MM.1S (cell line): Measurements from ENCODE around the gene ASH1L.
"Not testable (repeated sequence)": the region's sequence is repeated elsewhere in the genome, so short reads cannot be mapped to it uniquely, and the experiment has no call there.

Source experiments
- DNase-seq: peaks from one replicate; pipeline ENCODE4 v3.0.0-alpha.2; 2015
- H2AFZ ChIP-seq: fragments of 300-600 bp; sonication (generic); 2 replicates; pipeline ENCODE4 v1.6.0; 2016; ENCODE audit warnings: antibody characterized with exemption, low read length
- H3F3A ChIP-seq: fragments of 300-600 bp; sonication (generic); 2 replicates; pipeline ENCODE4 v1.6.1; 2016; ENCODE audit warnings: mild to moderate bottlenecking, antibody characterized with exemption, low read length, moderate library complexity, mixed read lengths; ENCODE audit not compliant: insufficient read depth
- H3K27ac ChIP-seq: fragments of 300-600 bp; sonication (generic); 2 replicates; pipeline ENCODE4 v1.5.1; 2016; ENCODE audit warnings: mild to moderate bottlenecking, low read length
- H3K27me3 ChIP-seq: fragments of 300-600 bp; sonication (generic); replicated peaks from 2 replicates; pipeline ENCODE4 v1.6.0; 2016; ENCODE audit warnings: low read length; ENCODE audit not compliant: insufficient read depth
- H3K36me3 ChIP-seq: fragments of 300-600 bp; sonication (generic); replicated peaks from 2 replicates; pipeline ENCODE4 v1.6.1; 2016; ENCODE audit warnings: mild to moderate bottlenecking, low read length, mixed read lengths; ENCODE audit not compliant: insufficient read depth
- H3K4me1 ChIP-seq: fragments of 300-600 bp; sonication (generic); 2 replicates; pipeline ENCODE4 v1.6.1; 2016; ENCODE audit warnings: low read length, mixed read lengths
- H3K4me2 ChIP-seq: fragments of 300-600 bp; sonication (generic); 2 replicates; pipeline ENCODE4 v1.6.0; 2016; ENCODE audit warnings: low read depth, low read length
- H3K4me3 ChIP-seq: fragments of 300-600 bp; sonication (generic); 2 replicates; pipeline ENCODE4 v1.5.1; 2016; ENCODE audit warnings: low read length, mixed read lengths
- H3K79me2 ChIP-seq: fragments of 300-600 bp; sonication (generic); 2 replicates; pipeline ENCODE4 v1.6.1; 2016; ENCODE audit warnings: mixed run types, low read length, mixed read lengths
- H3K9ac ChIP-seq: fragments of 300-600 bp; sonication (generic); 2 replicates; pipeline ENCODE4 v1.6.1; 2016; ENCODE audit warnings: low read length, mixed read lengths
- H3K9me2 ChIP-seq: fragments of 300-600 bp; sonication (generic); replicated peaks from 2 replicates; pipeline ENCODE4 v1.6.1; 2016; ENCODE audit warnings: mild to moderate bottlenecking, low read length, mixed read lengths; ENCODE audit not compliant: insufficient read depth
- H3K9me3 ChIP-seq: fragments of 300-600 bp; sonication (generic); replicated peaks from 2 replicates; pipeline ENCODE4 v1.6.1; 2016; ENCODE audit warnings: mild to moderate bottlenecking, low read length, mixed read lengths; ENCODE audit not compliant: insufficient read depth
- H4K20me1 ChIP-seq: fragments of 300-600 bp; sonication (generic); 2 replicates; pipeline ENCODE4 v1.6.1; 2016; ENCODE audit warnings: mild to moderate bottlenecking, low read length, moderate library complexity, mixed read lengths; ENCODE audit not compliant: insufficient read depth
- CTCF ChIP-seq: fragments of 300-600 bp; sonication (generic); IDR thresholded peaks from 2 replicates; pipeline ENCODE4 v1.5.1; 2016; ENCODE audit warnings: antibody characterized with exemption, low read length, mixed read lengths
- EZH2 ChIP-seq: fragments of 300-600 bp; sonication (generic); optimal IDR thresholded peaks from 2 replicates; pipeline ENCODE3; 2017; ENCODE audit warnings: low read depth, mild to moderate bottlenecking, antibody characterized with exemption, low read length, mixed read lengths
- EZH2phosphoT487 ChIP-seq: fragments of 300-600 bp; sonication (generic); IDR thresholded peaks from 2 replicates; pipeline ENCODE4 v1.6.1; 2018; ENCODE audit warnings: antibody characterized with exemption, low read length

The ASH1L gene

GRCh38 chr1:155499953-155500639, 62.5 kb downstream of the ASH1L start:
- Histone ChIP-seq H3K4me2 (peak overlapping the region; percentile 3; the same call in 1 of the 2 replicates), H3K27ac (no peak overlapping the region)

GRCh38 chr1:155499263-155499662, 63.3 kb downstream of the ASH1L start:
- H2AFZ ChIP-seq, result no peak overlapping the region
- H3K4me3 ChIP-seq, result no peak overlapping the region
- no peaks in the 10 kb centered on the region for H3K9me2 ChIP-seq
- H3K9me3 ChIP-seq, result no peaks in the 10 kb centered on the region
- H3K36me3 ChIP-seq, result no peaks in the 10 kb centered on the region; the same call in 1 of the 2 replicates
- DNase-seq, result no peak
- H3K27me3 ChIP-seq, result no peaks in the 10 kb centered on the region
- peaks cover 21% of the 10 kb centered on the region for H4K20me1 ChIP-seq
- H3K79me2 ChIP-seq, result peaks cover 94% of the 10 kb centered on the region
- TF ChIP-seq EZH2, result no peak
- H3F3A ChIP-seq, result no peaks in the 10 kb centered on the region
- H3K9ac ChIP-seq, result no peak overlapping the region
- H3K27ac ChIP-seq, result no peak overlapping the region
- H3K4me2 ChIP-seq, result no peak overlapping the region
- peaks cover 9% of the 10 kb centered on the region for H3K4me1 ChIP-seq

More at GRCh38 chr1:155499953-155500639, 62.5 kb downstream of the ASH1L start:
- Histone ChIP-seq H3K4me1 (peaks cover 9% of the 10 kb centered on the region), H3K79me2 (peaks cover 93% of the 10 kb centered on the region), H4K20me1 (peaks cover 24% of the 10 kb centered on the region), H3K27me3 (no peaks in the 10 kb centered on the region), H2AFZ (no peak overlapping the region), H3K9me3 (no peaks in the 10 kb centered on the region), H3K9me2 (no peaks in the 10 kb centered on the region), H3K36me3 (no peaks in the 10 kb centered on the region; the same call in 1 of the 2 replicates), H3F3A (no peaks in the 10 kb centered on the region), H3K4me3 (no peak overlapping the region), H3K9ac (no peak overlapping the region)
- TF ChIP-seq CTCF (no peak), EZH2 (no peak), EZH2phosphoT487 (no peak)
- DNase-seq, result peak; percentile 55

- peaks cover 88% of the 10 kb centered on the region for H3K79me2 ChIP-seq
- not testable (repeated sequence) for H3K9me3 ChIP-seq, H3K4me2 ChIP-seq, H4K20me1 ChIP-seq, H3K36me3 ChIP-seq, H3K9me2 ChIP-seq, H3K4me1 ChIP-seq, H3K4me3 ChIP-seq, H3K9ac ChIP-seq, H3F3A ChIP-seq, DNase-seq, H2AFZ ChIP-seq, H3K27me3 ChIP-seq, H3K27ac ChIP-seq
Measured at GRCh38 chr1:155493595-155493994, 69.0 kb downstream of the ASH1L start.

- H4K20me1 ChIP-seq, H3K4me2 ChIP-seq, H3K9ac ChIP-seq, H3K9me2 ChIP-seq, H3K27me3 ChIP-seq, DNase-seq, H3K36me3 ChIP-seq, H3K9me3 ChIP-seq, H2AFZ ChIP-seq, H3K27ac ChIP-seq, H3K4me3 ChIP-seq: not testable (repeated sequence)
- Histone ChIP-seq H3F3A (peaks cover 17% of the 10 kb centered on the region), H3K4me1 (peaks cover 18% of the 10 kb centered on the region), H3K79me2 (peaks cover 77% of the 10 kb centered on the region)
Measured at GRCh38 chr1:155488419-155488818, 74.2 kb downstream of the ASH1L start.

- Histone ChIP-seq H3F3A (peaks cover 17% of the 10 kb centered on the region), H3K36me3 (no peaks in the 10 kb centered on the region), H3K4me3 (no peak overlapping the region), H3K4me2 (no peak overlapping the region), H3K4me1 (peaks cover 18% of the 10 kb centered on the region), H3K79me2 (peaks cover 77% of the 10 kb centered on the region), H3K9ac (no peak overlapping the region), H3K27me3 (no peaks in the 10 kb centered on the region), H2AFZ (no peak overlapping the region), H4K20me1 (peaks cover 9% of the 10 kb centered on the region; the same call in 1 of the 2 replicates), H3K9me3 (no peaks in the 10 kb centered on the region), H3K9me2 (no peaks in the 10 kb centered on the region), H3K27ac (no peak overlapping the region)
- TF ChIP-seq CTCF (no peak), EZH2 (no peak), EZH2phosphoT487 (no peak)
- no peak for DNase-seq
Measured at GRCh38 chr1:155487541-155487940, 75.1 kb downstream of the ASH1L start.

- H3K9me2 ChIP-seq, H3K27ac ChIP-seq, H3K4me2 ChIP-seq, H4K20me1 ChIP-seq, H3K4me3 ChIP-seq, DNase-seq, H3K36me3 ChIP-seq, H3K9me3 ChIP-seq, H3K9ac ChIP-seq, H2AFZ ChIP-seq, H3K27me3 ChIP-seq: not testable (repeated sequence)
- H3K4me1 ChIP-seq, result peaks cover 18% of the 10 kb centered on the region
- peaks cover 17% of the 10 kb centered on the region for H3F3A ChIP-seq
- peaks cover 78% of the 10 kb centered on the region for H3K79me2 ChIP-seq
Measured at GRCh38 chr1:155486952-155487351, 75.7 kb downstream of the ASH1L start.
